ENCODE data around the gene MYH7. TPM values are rescaled to one million over a fixed set of nuclear protein-coding genes. Genes with fewer than 3 reads are reported as not detected.

MYH7 gene
- total RNA-seq, 6 donors from 2014 or later = not detected

- Histone ChIP-seq H3K4me3 (no peak overlapping the region), H3K27me3 (no peaks in the 10 kb centered on the region), H3K36me3 (no peaks in the 10 kb centered on the region), H3K4me1 (no peaks in the 10 kb centered on the region), H3K27ac (no peak overlapping the region), H3K9me3 (no peaks in the 10 kb centered on the region)
- 86 to 100% methylated on average over 3 to 13 of the region's 13 CpGs for WGBS, 2 donors
- DNase-seq (no peak), ATAC-seq (ENCODE audit: low FRiP score in 2 of 2) (no peak)
- TF ChIP-seq POLR2A (IDR thresholded peaks at IDR 0.05) (no peak), CTCF (IDR thresholded peaks at IDR 0.05) (no peak), EP300 (IDR thresholded peaks at IDR 0.05) (no peak), POLR2AphosphoS5 (IDR thresholded peaks at IDR 0.05) (no peak)
Measured at GRCh38 chr14:23405516-23406025, 29.9 kb downstream of the MYH7 start.

DNA sequence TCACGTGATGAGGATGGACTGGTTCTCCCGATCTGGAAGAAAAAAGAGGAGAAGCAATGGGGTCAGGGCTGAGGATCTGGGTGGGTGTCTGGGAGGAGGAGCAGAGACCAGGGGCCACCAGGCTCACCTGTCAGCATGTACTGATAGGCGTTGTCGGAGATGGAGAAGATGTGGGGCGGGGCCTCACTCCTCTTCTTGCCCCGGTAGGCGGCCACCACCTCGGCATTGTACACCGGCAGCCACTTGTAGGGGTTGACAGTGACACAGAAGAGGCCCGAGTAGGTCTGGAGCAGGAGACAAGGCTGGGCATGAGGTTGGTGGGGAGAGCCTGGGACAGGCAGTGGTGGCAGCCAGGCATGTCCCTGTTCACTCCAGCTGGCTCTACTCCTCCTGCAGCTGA, 30.4 kb downstream of the MYH7 start:
- Histone ChIP-seq H3K27ac (no peak overlapping the region), H3K27me3 (no peaks in the 10 kb centered on the region), H3K36me3 (no peaks in the 10 kb centered on the region), H3K9me3 (no peaks in the 10 kb centered on the region), H3K4me1 (no peaks in the 10 kb centered on the region), H3K4me3 (no peak overlapping the region)
- DNase-seq = no peak
- ATAC-seq (ENCODE audit: low FRiP score in 2 of 2) = no peak
- TF ChIP-seq CTCF (IDR thresholded peaks at IDR 0.05) (no peak), POLR2A (IDR thresholded peaks at IDR 0.05) (no peak), POLR2AphosphoS5 (IDR thresholded peaks at IDR 0.05) (no peak), EP300 (IDR thresholded peaks at IDR 0.05) (no peak)
- 68 to 79% methylated on average over 8 to 10 of the region's 10 CpGs for WGBS, 2 donors

- TF ChIP-seq POLR2AphosphoS5 (IDR thresholded peaks at IDR 0.05) = no peak
- no peak for TF ChIP-seq EP300 (IDR thresholded peaks at IDR 0.05)
- DNase-seq (no peak), ATAC-seq (ENCODE audit: low FRiP score in 2 of 2) (no peak)
- Histone ChIP-seq H3K27me3 (no peaks in the 10 kb centered on the region), H3K36me3 (no peaks in the 10 kb centered on the region), H3K9me3 (no peaks in the 10 kb centered on the region), H3K4me3 (no peak overlapping the region), H3K27ac (no peak overlapping the region), H3K4me1 (no peaks in the 10 kb centered on the region)
- WGBS, 2 donors = 74 to 85% methylated on average over 3 to 14 of the region's 14 CpGs
Measured at GRCh38 chr14:23404331-23404900, 31.0 kb downstream of the MYH7 start.

GRCh38 chr14:23403908-23404307, 31.6 kb downstream of the MYH7 start:
- Histone ChIP-seq H3K4me1 (no peaks in the 10 kb centered on the region), H3K27me3 (no peaks in the 10 kb centered on the region), H3K27ac (no peak overlapping the region), H3K9me3 (no peaks in the 10 kb centered on the region), H3K4me3 (no peak overlapping the region), H3K36me3 (no peaks in the 10 kb centered on the region)
- WGBS, 2 donors = 83 to 86% methylated on average over 4 of the region's 4 CpGs
- TF ChIP-seq POLR2A (IDR thresholded peaks at IDR 0.05) (no peak), CTCF (IDR thresholded peaks at IDR 0.05) (no peak), POLR2AphosphoS5 (IDR thresholded peaks at IDR 0.05) (no peak), EP300 (IDR thresholded peaks at IDR 0.05) (no peak)
- no peak for DNase-seq
- no peak for ATAC-seq (ENCODE audit: low FRiP score in 2 of 2)

- ATAC-seq (ENCODE audit: low FRiP score in 2 of 2) = no peak
- H3K27me3 ChIP-seq = no peaks in the 10 kb centered on the region
- no peaks in the 10 kb centered on the region for H3K9me3 ChIP-seq
- no peak overlapping the region for H3K27ac ChIP-seq
- WGBS, 2 donors = 53 to 57% methylated on average over 7 of the region's 7 CpGs
- H3K4me3 ChIP-seq = no peak overlapping the region
- no peak for TF ChIP-seq POLR2AphosphoS5 (IDR thresholded peaks at IDR 0.05)
- no peak for TF ChIP-seq CTCF (IDR thresholded peaks at IDR 0.05)
- no peak for TF ChIP-seq EP300 (IDR thresholded peaks at IDR 0.05)
- TF ChIP-seq POLR2A (IDR thresholded peaks at IDR 0.05) = no peak
- no peaks in the 10 kb centered on the region for H3K4me1 ChIP-seq
- no peak for DNase-seq
- no peaks in the 10 kb centered on the region for H3K36me3 ChIP-seq
Measured at GRCh38 chr14:23403139-23403438, 32.4 kb downstream of the MYH7 start.
